ENCODE data around the gene TMEM255B. TPM values are rescaled to one million over a fixed set of nuclear protein-coding genes. Genes with fewer than 3 reads are reported as not detected.

The TMEM255B gene
- total and polyA plus RNA-seq, 9 of the 15 experiments (the other 6 are each of a cell fraction or from before 2014, with no cell fraction given): 0.01 to 0.75 (median 0.23) TPM

GRCh38 chr13:113759525-113760137 is 605 bp downstream of the TMEM255B start:
- Histone ChIP-seq H3K36me3 (ENCODE audit: control insufficient read depth, insufficient read depth, low read length) (no peaks in the 10 kb centered on the region), H2AFZ (ENCODE audit: low read depth, low read length) (peak overlapping the region; percentile 56), H4K20me1 (replicated peaks; ENCODE audit: control insufficient read depth, insufficient read depth, low read length) (no peaks in the 10 kb centered on the region), H3K9me3 (replicated peaks; ENCODE audit: control insufficient read depth, insufficient read depth, low read depth, low read length) (no peaks in the 10 kb centered on the region), H3K27me3 (ENCODE audit: control insufficient read depth in 2 of 2, insufficient read depth in 2 of 2, low read length in 2 of 2) (peaks cover 18 to 53% of the 10 kb centered on the region in 2 experiments), H3K4me2 (ENCODE audit: insufficient read depth, low read length) (peak overlapping the region; percentile 78), H3K9ac (ENCODE audit: insufficient read depth in 1 of 2, low read depth in 2 of 2, low read length in 2 of 2) (peak overlapping the region in 1 of 2 experiments; percentile 58; a peak in 1 of 4 replicates), H3K9me1 (ENCODE audit: control insufficient read depth, insufficient read depth, low read length) (no peaks in the 10 kb centered on the region), H3K27ac (ENCODE audit: extremely low read depth, low read depth, low read length) (no peak overlapping the region), H3K79me2 (ENCODE audit: control insufficient read depth, insufficient read depth, low read length) (no peaks in the 10 kb centered on the region), H3K4me1 (replicated peaks in 1 of 2; ENCODE audit: control insufficient read depth in 2 of 2, insufficient read depth in 2 of 2, low read length in 2 of 2) (peaks cover 3 to 14% of the 10 kb centered on the region in 2 experiments; a peak in 4 of 5 replicates), H3K4me3 (peak overlapping the region; percentile 46)
- in situ Hi-C loops (cut with MboI) (no loop called here), intact Hi-C loops (cut with micrococcal nuclease) (no loop called here)
- BruUV-seq (replicated peaks): no TSS peak
- FAIRE-seq (no peak), DNase-seq (ENCODE audit: extremely low read depth in 1 of 4, low spot score in 3 of 4) (no peak), ATAC-seq (peak; percentile 6; the same call in 1 of the 3 replicates)
- 3% methylated on average over 15 of the region's 26 CpGs for WGBS (ENCODE audit: insufficient coverage, low coverage, missing lambda C conversion rate)
- CTCF ChIA-PET (ENCODE audit: low intra/inter-chr PET ratio): no interaction called here
- TF ChIP-seq CBX8 (IDR thresholded peaks at IDR 0.05; ENCODE audit: borderline replicate concordance, extremely low read depth, low read depth, low read length, poor library complexity, severe bottlenecking): peak; percentile 76
- TF ChIP-seq ZBTB11 (CRISPR knock-in tag; IDR thresholded peaks at IDR 0.05): no peak
- TF ChIP-seq, protein P1, sequence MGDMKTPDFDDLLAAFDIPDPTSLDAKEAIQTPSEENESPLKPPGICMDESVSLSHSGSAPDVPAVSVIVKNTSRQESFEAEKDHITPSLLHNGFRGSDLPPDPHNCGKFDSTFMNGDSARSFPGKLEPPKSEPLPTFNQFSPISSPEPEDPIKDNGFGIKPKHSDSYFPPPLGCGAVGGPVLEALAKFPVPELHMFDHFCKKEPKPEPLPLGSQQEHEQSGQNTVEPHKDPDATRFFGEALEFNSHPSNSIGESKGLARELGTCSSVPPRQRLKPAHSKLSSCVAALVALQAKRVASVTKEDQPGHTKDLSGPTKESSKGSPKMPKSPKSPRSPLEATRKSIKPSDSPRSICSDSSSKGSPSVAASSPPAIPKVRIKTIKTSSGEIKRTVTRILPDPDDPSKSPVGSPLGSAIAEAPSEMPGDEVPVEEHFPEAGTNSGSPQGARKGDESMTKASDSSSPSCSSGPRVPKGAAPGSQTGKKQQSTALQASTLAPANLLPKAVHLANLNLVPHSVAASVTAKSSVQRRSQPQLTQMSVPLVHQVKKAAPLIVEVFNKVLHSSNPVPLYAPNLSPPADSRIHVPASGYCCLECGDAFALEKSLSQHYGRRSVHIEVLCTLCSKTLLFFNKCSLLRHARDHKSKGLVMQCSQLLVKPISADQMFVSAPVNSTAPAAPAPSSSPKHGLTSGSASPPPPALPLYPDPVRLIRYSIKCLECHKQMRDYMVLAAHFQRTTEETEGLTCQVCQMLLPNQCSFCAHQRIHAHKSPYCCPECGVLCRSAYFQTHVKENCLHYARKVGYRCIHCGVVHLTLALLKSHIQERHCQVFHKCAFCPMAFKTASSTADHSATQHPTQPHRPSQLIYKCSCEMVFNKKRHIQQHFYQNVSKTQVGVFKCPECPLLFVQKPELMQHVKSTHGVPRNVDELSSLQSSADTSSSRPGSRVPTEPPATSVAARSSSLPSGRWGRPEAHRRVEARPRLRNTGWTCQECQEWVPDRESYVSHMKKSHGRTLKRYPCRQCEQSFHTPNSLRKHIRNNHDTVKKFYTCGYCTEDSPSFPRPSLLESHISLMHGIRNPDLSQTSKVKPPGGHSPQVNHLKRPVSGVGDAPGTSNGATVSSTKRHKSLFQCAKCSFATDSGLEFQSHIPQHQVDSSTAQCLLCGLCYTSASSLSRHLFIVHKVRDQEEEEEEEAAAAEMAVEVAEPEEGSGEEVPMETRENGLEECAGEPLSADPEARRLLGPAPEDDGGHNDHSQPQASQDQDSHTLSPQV (IDR thresholded peaks at IDR 0.05): no peak
- TF ChIP-seq ZFP36 (IDR thresholded peaks at IDR 0.05; ENCODE audit: low read depth, low read length, partially characterized antibody): peak; percentile 5
- peak; percentile 51 for TF ChIP-seq CBX2 (IDR thresholded peaks at IDR 0.05; ENCODE audit: insufficient read depth, low read length, poor library complexity, severe bottlenecking)
- peak; percentile 30; the same call in 1 of the 2 replicates for TF ChIP-seq EZH2 (IDR thresholded peaks at IDR 0.05; ENCODE audit: borderline replicate concordance, low read depth, low read length)
- POLR2A ChIA-PET: interaction anchor here (0.7 kb wide), 1 partner anchor 23 kb away, joined by 3 read pairs; no protein-coding TSS in a partner anchor
